Right lung (tissue), 10 donors: ENCODE data around the gene AKR1C4. TPM values are rescaled to one million over a fixed set of nuclear protein-coding genes. Genes with fewer than 3 reads are reported as not detected.
"Not testable (repeated sequence)": the region's sequence is repeated elsewhere in the genome, so short reads cannot be mapped to it uniquely, and the experiment has no call there.

Experiments
- DNase-seq, 2 donors: peaks; one replicate each; pipeline ENCODE4 v3.0.0-alpha.2; 2013
- long read RNA-seq, 8 donors: transcript quantifications; one replicate each; lab custom pipeline, GENCODE V29; 2026
- polyA plus RNA-seq, 5 donors: library from polyadenylated mRNA; unstranded; fragments of 120-200 nt; gene quantifications; one replicate each; pipeline versions ENCODE4 v1.2.1 to v1.2.3, GENCODE V29; 2013; ENCODE audit warnings: inconsistent platforms in 1 of 5, low replicate concordance in 1 of 5; ENCODE audit not compliant: insufficient read length in 5 of 5, insufficient read depth in 1 of 5

AKR1C4 gene
- polyA plus RNA-seq: not detected
- long read RNA-seq, donor 1: 0 reads
- long read RNA-seq, donor 2: 0 reads
- long read RNA-seq, donor 3: 0 reads
- long read RNA-seq, donor 4: 0 reads
- long read RNA-seq, donor 5: 0 reads
- long read RNA-seq, donor 6: 0 reads
- long read RNA-seq, donor 7: 0 reads
- long read RNA-seq, donor 8: 0 reads

DNA sequence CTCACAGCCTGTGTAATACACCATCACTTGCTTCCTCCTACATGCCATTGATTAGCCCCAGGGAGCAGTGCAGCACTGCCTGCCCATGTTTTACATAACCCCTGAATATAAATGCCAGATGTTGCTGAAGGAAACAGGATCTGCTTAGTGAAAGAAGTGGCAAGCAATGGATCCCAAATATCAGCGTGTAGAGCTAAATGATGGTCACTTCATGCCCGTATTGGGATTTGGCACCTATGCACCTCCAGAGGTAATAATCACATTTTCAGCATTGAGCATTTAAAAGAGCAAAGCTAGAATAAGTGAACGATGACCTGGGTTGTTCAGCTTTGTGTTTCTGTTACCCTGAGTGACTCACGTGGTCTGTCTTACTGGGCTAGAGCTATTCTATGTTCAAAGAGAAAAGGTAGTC lies at the start of gene AKR1C4:
Gene AKR1C4 (plus strand): TSS at position 136 of the 412 bp plus-strand sequence. CDS start 31 bp downstream, at position 167.
- DNase-seq: no peak

DNA sequence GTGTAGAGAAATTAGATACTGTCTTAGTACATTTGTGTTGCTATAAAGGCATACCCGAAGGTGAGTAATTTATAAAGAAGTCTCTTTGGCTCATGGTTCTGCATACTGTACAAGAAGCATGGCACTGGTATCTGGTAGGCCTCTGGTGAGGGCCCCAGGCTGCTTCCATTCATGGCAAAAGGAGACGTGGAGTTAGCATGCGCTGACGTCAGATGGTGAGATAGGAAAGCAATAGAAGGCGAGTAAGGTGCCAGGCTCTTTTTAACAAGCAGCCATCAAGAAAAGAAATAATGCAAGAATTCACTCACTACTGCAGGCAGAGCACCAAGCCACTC lies 49.8 kb upstream of the AKR1C4 start:
- no peak for DNase-seq

DNA sequence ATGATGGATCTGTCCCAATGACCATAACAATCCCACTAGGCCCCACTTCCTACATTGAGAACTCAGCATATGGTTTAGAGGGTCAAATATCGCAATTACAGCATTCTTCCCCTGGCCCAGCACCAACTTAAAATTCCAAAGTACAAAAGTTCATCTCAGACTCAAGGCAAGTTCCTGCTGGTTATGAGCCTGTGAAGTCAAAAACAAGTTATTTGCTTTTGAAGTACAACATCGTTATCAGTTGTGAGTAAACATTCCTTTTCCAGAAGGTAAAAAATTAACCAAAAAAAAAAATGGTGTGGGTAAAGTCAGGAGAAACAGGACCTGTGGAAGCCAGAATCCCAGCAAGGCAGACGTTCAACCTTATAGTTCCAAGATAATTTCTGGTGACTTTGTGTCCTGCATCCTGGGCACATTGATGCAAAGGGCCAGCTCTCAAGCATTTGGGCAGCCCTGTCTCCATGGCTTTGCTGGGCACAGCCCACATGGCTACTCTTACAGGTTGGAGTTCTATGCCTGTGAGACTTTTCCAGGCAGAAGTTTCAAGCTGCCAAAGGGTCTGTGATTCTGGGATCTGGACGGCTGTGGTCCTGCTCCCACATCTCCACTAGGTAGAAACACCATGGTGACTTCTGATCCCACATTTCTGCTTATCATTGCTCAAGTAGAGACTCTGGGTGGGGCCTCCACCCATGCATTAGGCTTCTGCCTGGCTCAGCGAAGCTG lies 49.2 kb upstream of the AKR1C4 start:
- DNase-seq: no peak

DNA sequence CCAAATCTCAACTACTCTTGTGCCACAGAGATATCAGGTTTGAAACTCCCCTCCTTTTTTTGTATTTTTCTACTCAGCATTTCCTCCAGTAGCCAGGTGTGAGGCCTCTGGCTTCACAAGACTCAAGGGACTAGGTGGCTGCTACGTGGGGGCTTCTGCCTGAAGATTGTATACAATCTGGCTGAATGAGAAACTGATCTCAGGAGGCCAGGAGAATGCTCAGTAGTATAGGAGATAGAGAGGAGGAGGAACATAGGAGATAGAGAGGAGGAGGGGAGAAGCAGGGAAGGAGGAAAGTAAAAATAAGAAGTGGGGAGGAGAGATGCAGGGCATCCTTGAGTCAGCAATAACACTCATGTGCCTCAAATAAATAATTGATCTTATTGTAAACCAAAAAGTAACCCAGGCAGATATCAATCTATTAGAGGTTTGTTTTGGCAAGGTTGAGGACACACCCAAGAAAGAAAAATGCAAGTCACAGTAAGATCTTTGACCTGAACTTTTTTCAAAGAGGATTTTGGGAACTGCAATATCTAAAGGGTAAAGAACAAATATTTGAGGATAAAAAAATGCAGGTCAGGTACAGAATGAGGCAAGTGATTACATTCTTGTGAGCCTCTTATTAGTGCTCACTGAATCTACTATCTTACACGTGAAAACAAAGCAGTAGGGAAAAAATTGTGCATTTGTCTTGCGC lies 48.5 kb upstream of the AKR1C4 start:
- no peak for DNase-seq

DNA sequence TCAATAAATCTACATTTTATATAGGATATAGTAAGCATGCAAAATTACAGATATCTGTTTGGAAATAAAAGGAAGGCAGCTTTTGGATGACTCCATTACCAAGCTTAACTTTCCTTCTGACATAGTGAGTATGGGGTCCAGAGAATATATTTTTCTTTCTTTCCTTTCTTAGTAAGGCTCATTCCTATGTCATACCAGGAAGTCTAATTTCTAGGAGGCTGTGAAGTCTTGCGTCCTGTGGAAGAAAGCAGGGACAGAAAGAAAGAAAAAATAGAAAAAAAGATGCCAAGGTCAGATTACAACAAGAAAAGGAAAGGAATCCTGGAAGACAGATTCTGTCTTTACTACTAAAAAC lies 48.0 kb upstream of the AKR1C4 start:
- no peak for DNase-seq

DNA sequence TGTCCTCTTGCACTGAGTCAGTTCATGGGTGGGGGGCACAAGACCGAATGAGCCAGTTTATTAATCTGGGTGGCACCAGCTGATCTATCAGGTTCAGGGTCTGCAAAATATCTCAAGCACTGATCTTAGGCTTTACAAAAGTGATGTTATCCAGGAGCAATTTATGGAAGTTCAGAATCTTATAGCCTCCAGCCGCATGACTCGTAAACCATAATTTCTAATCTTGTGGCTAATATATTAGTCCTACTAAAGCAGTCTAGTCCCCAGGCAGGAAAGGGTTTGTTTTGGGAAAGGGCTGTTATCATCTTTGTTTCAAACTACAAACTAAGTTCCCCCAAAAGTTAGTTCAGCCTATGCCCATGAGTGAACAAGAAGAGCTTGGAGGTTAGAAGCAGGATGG lies 45.6 kb upstream of the AKR1C4 start:
- no peak for DNase-seq

DNA sequence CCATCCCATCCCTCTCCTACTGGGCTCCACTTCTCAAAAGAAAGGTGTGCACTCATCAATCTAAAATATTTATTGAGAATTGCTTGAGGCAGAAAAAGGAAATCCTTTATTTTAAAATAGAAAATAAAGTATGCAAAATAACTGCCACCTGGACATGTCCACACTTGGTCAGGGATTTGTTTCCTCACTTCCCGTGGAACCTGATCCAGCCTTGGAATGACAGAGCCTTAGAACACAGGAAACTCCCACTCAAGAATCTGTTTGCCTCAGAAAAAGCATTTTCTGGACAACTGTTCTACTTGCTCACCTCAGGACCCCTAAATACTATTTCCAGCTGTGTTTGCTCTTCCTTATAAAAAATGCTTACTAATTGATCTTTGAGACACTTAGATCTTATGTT lies 40.7 kb upstream of the AKR1C4 start:
- DNase-seq: no peak

DNA sequence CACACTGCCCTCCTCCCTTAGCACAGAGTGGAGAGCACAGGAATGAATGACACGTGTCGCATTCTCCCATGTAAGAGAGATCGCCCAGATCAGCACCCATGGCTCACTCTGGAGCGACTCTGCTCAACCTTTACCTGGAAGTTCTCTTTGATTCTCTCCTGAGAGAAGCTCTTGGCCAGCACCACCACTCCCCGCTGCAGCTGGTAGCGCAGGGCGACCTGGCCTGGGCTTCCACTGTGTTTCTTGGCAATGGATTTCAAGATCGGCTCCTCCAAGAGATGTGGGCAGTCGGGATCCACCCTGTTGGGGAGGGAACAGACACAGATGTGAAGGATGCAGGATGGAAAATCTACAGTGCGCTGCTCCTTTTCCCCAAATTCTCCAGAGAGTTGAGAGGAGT lies 39.1 kb upstream of the AKR1C4 start:
- DNase-seq: no peak

DNA sequence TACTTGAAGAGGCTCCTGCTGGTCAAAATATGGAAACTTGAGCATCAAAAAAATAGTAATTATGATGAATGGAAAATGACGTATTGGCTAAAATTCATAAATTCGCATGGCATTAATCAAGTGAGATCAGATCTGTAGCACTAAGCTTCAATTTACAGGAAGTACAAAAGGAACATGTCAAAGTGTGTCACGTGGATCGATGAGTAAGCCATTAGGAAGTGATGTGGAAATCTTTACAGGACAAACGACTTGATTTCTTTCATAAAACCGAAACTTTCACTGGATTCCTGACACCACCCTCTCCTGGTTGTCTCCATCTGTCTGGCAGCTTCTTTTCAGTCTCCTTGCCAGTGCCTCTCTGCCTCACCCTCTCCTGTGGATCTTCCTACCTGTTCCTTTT lies 37.5 kb upstream of the AKR1C4 start:
- no peak for DNase-seq

DNA sequence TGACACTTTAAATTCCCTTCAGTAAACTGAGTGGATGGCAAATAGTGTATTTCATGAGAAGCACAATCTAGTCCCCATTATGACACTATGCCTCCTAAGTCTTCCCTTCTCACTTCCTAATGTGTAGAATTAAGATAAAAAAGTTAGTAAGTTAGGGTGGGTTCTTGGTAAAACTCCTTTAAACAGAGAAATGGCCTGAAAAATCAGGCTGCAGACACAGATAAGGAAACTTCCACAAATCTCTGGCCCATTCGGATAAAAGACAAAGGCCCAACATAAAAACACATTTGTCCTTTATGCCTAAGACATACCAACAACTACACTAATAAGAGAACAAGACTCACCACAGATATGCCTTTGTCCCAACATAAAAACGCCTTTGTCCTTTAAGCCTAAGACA lies 33.1 kb upstream of the AKR1C4 start:
- DNase-seq: no peak

DNA sequence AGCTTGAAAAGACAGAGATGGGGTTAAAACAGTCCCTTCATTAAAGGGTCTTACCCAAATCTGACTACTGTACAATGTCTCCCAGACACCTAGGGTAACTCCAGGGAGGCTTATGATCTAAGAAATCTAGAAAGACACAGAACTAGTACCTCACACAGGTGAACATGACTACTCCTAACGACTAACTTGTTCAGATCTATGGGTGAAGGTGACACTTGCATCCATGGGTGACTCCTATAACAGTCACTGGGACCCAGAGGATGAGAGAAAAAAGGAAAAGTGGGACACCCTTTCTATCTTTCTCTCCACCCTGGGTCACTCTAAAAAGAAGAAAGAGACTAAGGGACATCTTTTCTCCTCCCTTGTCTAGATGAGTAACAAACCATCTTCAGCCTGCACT lies 30.9 kb upstream of the AKR1C4 start:
- no peak for DNase-seq

DNA sequence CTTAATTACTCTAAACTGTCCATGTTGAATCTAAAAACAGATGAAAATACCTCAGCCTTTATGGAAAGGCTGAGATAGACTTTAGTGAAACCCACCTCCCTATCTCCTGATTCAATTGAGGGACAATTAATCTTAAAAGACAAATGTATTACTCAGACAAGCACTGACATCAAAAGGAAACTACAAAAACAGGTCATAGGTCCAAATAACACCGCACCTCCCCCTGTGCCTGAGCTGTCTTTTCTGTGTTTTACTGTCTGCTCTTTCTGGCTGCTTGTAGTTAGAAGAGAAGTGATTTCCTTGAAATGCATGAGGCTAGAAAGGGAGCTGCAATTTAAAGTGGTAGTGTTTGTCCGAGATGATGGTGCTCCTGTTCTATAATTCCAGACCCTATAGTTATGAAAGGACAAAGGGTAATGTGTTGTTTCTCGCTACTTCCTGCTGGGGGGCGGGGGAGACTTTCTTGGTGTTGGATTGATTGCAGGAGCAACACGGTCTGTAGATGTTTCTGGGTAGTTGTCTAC lies 27.7 kb upstream of the AKR1C4 start:
- DNase-seq: no peak

DNA sequence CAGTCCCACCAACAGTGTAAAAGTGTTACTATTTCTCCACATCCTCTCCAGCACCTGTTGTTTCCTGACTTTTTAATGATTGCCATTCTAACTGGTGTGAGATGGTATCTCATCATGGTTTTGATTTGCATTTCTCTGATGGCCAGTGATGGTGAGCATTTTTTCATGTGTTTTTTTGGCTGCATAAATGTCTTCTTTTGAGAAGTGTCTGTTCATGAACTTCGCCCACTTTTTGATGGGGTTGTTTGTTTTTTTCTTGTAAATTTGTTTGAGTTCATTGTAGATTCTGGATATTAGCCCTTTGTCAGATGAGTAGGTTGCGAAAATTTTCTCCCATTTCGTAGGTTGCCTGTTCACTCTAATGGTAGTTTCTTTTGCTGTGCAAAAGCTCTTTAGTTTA lies 21.1 kb upstream of the AKR1C4 start:
- DNase-seq: not testable (repeated sequence)

DNA sequence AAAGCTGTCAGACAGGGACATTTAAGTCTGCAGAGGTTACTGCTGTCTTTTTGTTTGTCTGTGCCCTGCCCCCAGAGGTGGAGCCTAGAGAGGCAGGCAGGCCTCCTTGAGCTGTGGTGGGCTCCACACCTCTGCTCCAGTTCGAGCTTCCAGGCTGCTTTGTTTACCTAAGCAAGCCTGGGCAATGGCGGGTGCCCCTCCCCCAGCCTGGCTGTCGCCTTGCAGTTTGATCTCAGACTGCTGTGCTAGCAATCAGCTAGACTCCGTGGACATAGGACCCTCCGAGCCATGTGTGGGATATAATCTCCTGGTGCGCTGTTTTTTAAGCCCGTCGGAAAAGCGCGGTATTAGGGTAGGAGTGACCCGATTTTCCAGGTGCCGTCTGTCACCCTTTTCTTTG lies 16.1 kb upstream of the AKR1C4 start:
- DNase-seq: not testable (repeated sequence)

DNA sequence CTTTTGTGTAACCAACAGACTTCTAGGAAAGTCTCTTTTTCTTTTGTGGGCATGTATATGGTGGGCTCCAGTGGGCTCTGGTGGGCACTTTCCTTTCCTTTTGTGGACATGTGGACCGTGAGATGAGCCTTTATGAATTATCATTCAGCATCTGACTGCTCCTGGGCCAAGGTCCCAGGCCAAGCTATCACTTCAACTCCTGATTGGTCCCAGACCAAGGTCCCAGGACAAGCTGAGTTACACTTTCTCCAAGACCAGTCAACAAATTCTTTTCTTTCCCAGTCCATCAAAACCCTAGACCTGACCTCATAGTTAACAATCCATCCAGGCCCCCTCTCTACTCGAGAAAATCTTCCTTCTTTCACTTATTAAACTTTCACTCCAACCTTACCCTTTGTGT lies 12.7 kb upstream of the AKR1C4 start:
- DNase-seq: no peak

DNA sequence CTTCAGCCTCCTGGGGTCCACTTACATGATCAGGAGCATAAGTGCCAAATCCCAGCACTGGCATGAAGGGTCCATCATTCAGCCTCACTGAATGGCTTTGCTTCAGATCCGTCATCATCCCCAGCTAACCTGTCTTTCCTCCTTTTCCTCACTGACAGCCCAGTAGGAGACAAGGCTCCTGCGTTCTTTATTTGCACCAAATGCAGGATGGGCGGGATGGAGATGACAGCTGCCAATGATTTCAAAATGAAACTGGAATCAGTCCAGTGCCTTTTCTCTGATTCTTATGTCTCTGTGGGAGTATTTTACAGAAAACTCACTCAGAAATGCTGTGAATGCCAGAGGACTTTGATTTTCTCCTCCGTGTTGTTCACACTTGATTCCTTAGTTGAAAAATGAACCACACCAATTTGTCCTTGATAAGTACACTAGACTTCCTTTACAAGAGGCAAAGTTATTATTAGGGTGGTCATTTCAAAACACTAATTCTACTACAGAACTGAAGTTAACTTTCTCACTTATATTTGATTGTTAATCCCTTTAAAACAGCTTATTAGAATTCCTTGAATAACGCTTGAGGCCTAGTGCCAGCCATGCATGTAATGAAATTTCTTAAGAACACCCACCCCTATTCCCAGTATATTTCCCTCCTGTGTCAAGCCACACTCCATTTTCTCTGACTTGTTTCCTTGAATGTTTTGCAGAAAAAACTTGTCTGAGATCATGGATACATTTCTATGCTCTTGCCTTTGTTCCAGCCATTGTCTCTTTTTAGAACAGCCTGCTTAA lies 11.5 kb upstream of the AKR1C4 start, which contains the start of gene AKR1C8:
Gene AKR1C8 (minus strand): TSS at position 164 of the 789 bp plus-strand sequence. CDS start 46 bp downstream, at position 118.
- DNase-seq: no peak

DNA sequence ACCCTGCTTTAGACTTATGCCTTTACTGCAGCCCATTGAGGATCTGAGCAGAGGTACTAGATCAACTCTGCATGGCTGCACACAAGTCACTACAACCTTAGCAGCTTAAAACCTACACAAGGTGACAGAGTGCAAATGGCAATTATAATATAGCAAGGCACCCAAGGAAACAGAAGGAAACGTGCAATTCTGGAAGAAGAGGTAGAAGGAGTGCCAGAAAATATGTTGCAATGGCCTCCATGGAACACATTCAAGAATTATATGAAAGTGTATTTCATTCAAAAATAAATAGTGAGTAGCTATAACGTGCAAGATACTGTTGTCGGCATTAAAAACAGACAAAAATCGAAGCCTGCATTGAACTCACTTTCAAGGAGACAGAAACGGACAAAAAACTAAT lies 8.8 kb upstream of the AKR1C4 start:
- peak; percentile 20 to 28 for DNase-seq

DNA sequence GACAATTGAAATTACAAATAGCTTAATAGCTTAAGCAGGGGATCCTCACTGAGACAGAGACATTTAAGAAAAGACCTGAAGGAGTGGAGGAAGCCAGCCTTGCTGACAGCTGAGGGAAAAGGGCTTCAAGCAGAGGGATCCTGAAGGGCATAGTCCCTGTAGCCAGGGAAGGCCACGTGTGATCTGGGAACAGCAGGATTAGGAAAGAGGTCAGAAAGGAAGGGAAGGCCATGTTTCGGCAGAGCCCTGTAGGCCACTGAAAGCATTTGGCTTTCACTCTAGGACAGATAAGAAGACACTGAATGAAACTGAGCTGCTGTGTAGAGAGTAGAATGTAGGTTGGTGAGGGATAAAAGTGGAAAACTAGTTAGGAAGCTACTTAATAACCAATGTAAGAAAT lies 8.3 kb upstream of the AKR1C4 start:
- no peak for DNase-seq

DNA sequence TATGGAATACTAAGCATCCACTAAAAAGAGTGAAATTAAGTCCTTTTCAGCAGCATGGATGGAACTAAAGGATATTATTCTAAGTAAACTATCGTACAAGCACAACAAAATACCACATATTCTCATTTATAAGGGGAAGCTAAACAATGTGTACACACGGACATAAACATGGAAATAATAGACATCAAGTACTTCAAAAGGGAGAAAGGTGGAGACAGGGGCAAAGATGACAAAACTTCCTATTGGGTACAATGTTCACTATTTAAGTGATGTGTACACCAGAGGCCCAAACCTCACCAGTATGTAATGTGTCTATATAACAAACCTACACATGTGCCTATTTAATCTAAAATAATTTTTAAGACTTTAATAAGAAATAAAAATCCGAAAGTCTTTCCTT lies 2.2 kb upstream of the AKR1C4 start:
- DNase-seq: no peak

DNA sequence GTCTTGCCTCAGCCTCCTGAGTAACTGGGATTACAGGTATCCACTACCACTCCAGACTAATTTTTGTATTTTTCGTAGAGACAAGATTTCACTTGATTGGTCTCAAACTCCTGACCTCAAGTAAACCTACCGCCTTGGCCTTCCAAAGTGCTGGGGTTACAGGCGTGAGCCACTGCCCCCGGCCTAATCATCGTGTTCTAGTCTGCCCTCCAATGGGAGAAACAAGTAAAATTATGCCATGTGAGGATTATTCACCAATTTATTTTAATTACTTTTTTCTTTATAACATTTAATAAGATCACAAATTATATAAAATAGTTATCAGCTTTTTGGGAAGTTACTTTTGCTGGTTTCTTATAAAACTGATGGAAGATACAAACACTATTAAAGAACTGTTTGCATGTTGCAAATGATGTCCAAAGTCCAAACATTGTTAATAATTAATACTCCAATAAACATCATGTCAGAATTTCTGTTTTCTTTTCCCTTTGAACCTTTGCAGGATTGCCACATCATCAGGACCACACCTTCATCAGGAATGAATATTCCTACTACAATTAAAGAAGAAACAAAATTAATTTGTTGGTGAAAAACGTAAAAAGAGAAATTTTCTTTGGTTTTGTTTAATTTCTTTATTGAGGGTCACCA lies 786 bp upstream of the AKR1C4 start:
- DNase-seq: no peak

DNA sequence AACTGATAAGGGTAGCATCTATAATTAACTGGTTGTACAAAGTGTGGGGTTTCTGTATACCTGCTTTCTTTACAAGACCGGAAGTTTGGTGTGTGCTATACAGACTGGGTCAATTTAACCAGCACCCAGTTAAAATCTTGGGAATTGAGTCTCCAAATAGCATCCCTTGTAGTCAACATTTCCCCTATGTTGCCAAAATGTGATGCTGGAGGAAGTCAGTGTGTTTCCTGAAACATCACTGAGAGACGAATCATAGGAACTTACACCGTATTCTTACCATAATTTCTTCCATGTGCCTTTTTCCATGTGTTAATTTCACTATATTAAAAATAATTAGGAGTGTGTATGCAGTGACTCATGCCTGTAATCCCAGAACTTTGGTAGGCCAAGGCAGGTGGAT lies 1.7 kb downstream of the AKR1C4 start:
- no peak for DNase-seq

DNA sequence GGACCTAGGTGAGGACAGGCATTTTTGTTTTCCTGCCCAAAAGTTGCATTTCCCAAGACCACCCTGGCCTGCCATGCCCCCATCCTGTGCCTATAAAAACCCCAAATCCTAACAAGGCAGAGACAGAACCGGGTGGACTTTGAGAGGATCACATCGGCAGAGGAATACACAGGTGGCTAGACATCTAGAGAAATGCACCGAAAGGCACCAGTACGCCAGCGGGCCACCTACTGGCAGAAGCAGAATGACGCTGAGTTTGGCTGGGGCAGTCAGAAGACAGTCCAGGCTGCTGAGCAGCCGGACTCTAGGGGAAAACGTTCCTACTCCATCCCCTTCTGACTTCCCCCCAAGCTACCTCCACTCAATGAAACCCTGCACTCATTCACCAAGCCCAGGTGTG lies 2.8 kb downstream of the AKR1C4 start:
- DNase-seq: no peak
